Measurements from ENCODE around the gene WDR70. TPM values are rescaled to one million over a fixed set of nuclear protein-coding genes. Genes with fewer than 3 reads are reported as not detected.

The WDR70 gene
- polyA plus RNA-seq, 1 of the 3 experiments (the other 2 are of a cell fraction), result 14.2 TPM

- Histone ChIP-seq H3K9me2 (no peaks in the 10 kb centered on the region), H3K36me3 (replicated peaks in 1 of 2; ENCODE audit: control insufficient read depth in 1 of 2, insufficient read depth in 2 of 2, low read length in 1 of 2) (peaks cover 3 to 4% of the 10 kb centered on the region in 2 experiments), H3K79me2 (ENCODE audit: insufficient read depth) (no peaks in the 10 kb centered on the region), H3K9me3 (peaks cover 4% of the 10 kb centered on the region; the same call in 1 of the 2 replicates), H2AFZ (ENCODE audit: low read depth) (no peak overlapping the region), H3K4me1 (ENCODE audit: control insufficient read depth in 1 of 2, insufficient read depth in 2 of 2, low read depth in 1 of 2, low read length in 1 of 2) (peaks cover 0 to 8% of the 10 kb centered on the region in 2 experiments; a peak in 1 of 4 replicates), H3K9ac (no peak overlapping the region), H3K4me2 (no peak overlapping the region), H4K20me1 (ENCODE audit: insufficient read depth) (no peaks in the 10 kb centered on the region), H3K4me3 (ENCODE audit: low read depth in 2 of 2, low read length in 1 of 2) (no peak overlapping the region), H3F3A (replicated peaks; ENCODE audit: insufficient read depth) (peaks cover 15% of the 10 kb centered on the region), H3K27ac (ENCODE audit: low read depth in 2 of 2, low read length in 1 of 2) (no peak overlapping the region), H3K27me3 (ENCODE audit: insufficient read depth) (no peaks in the 10 kb centered on the region)
- no peak for DNase-seq
- ChIA-PET CTCF (no interaction called here), POLR2A (no interaction called here)
- no peak for TF ChIP-seq RAD21 (IDR thresholded peaks at IDR 0.05; ENCODE audit: low read length)
- TF ChIP-seq EZH2phosphoT487 (IDR thresholded peaks at IDR 0.05; ENCODE audit: borderline replicate concordance, low read depth), result no peak
- no peak for TF ChIP-seq POLR2AphosphoS5 (IDR thresholded peaks at IDR 0.05; ENCODE audit: low read depth, low read length)
- TF ChIP-seq GABPA (IDR thresholded peaks at IDR 0.05; ENCODE audit: low read depth), result no peak
- no peak for TF ChIP-seq FOXM1 (IDR thresholded peaks at IDR 0.05; ENCODE audit: low read depth)
- TF ChIP-seq GATA2 (CRISPR knock-in tag; IDR thresholded peaks at IDR 0.05), result no peak
- no peak for TF ChIP-seq SMC3 (IDR thresholded peaks at IDR 0.05; ENCODE audit: low read depth, low read length)
- TF ChIP-seq JUND (IDR thresholded peaks at IDR 0.05), result no peak
- TF ChIP-seq IRF3 (IDR thresholded peaks at IDR 0.05; ENCODE audit: low read depth, low read length), result no peak
- no peak for TF ChIP-seq RFX5 (IDR thresholded peaks at IDR 0.05; ENCODE audit: low read length)
- TF ChIP-seq NRF1 (IDR thresholded peaks at IDR 0.05; ENCODE audit: low read depth, low read length), result no peak
- TF ChIP-seq YY1 (IDR thresholded peaks at IDR 0.05; ENCODE audit: low read depth), result no peak
- no peak for TF ChIP-seq NFIC (IDR thresholded peaks at IDR 0.05; ENCODE audit: borderline replicate concordance)
- TF ChIP-seq CHD2 (IDR thresholded peaks at IDR 0.05; ENCODE audit: low read length, partially characterized antibody), result no peak
- no peak for TF ChIP-seq TEAD4 (IDR thresholded peaks at IDR 0.05; ENCODE audit: borderline replicate concordance, insufficient read depth)
- TF ChIP-seq MAX (IDR thresholded peaks at IDR 0.05; ENCODE audit: low read depth), result no peak
Observed at GRCh38 chr5:37694867-37695266, 315.7 kb downstream of the WDR70 start.

- Histone ChIP-seq H3K9me3 (peaks cover 4% of the 10 kb centered on the region; the same call in 1 of the 2 replicates), H3K9me2 (no peaks in the 10 kb centered on the region), H2AFZ (ENCODE audit: low read depth) (no peak overlapping the region), H3K79me2 (ENCODE audit: insufficient read depth) (no peaks in the 10 kb centered on the region), H3F3A (replicated peaks; ENCODE audit: insufficient read depth) (peaks cover 15% of the 10 kb centered on the region), H4K20me1 (ENCODE audit: insufficient read depth) (no peaks in the 10 kb centered on the region), H3K4me3 (ENCODE audit: low read depth in 2 of 2, low read length in 1 of 2) (no peak overlapping the region), H3K36me3 (replicated peaks in 1 of 2; ENCODE audit: control insufficient read depth in 1 of 2, insufficient read depth in 2 of 2, low read length in 1 of 2) (peaks cover 3 to 5% of the 10 kb centered on the region in 2 experiments), H3K4me2 (no peak overlapping the region), H3K27ac (ENCODE audit: low read depth in 2 of 2, low read length in 1 of 2) (peak overlapping the region in 1 of 2 experiments; percentile 62; a peak in 1 of 4 replicates), H3K9ac (no peak overlapping the region), H3K4me1 (ENCODE audit: control insufficient read depth in 1 of 2, insufficient read depth in 2 of 2, low read depth in 1 of 2, low read length in 1 of 2) (peaks cover 0 to 8% of the 10 kb centered on the region in 2 experiments; a peak in 1 of 4 replicates), H3K27me3 (ENCODE audit: insufficient read depth) (no peaks in the 10 kb centered on the region)
- WGBS (ENCODE audit: low lambda C conversion rate), result 98% methylated on average over 3 of the region's 3 CpGs
- no peak for DNase-seq
- ChIA-PET CTCF (interaction anchor here (0.9 kb wide), 1 partner anchor 28 kb away, joined by 3 read pairs; no protein-coding TSS in a partner anchor), POLR2A (no interaction called here)
- TF ChIP-seq POLR2AphosphoS5 (IDR thresholded peaks at IDR 0.05; ENCODE audit: low read depth, low read length), result no peak
Observed at GRCh38 chr5:37695647-37696046, 316.5 kb downstream of the WDR70 start.
